ENCODE data around the gene CARNS1.
A peak's percentile ranks its signal among the peaks of the same experiment; 100 is the strongest.

The CARNS1 gene

DNA sequence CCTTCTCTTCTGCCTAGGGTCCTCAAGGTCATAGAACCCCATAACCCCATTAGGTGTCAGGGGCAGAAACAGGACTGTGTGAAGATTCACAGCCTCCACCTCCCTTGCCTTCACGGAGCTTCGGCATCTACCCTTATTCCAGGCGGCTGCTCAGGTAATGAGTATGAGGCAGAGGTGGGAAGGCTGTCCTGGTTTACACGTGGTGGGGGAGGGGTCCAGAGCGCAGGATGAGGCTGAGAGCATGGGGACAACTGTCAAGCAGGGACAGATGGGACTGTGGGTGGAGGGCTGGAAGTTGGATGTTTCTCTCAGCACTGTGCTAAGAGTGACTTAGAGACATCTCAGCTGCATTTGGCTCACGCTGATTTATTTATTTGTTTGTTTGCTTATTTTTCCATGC is 28.0 kb upstream of the CARNS1 start:
- TF ChIP-seq, protein P1, sequence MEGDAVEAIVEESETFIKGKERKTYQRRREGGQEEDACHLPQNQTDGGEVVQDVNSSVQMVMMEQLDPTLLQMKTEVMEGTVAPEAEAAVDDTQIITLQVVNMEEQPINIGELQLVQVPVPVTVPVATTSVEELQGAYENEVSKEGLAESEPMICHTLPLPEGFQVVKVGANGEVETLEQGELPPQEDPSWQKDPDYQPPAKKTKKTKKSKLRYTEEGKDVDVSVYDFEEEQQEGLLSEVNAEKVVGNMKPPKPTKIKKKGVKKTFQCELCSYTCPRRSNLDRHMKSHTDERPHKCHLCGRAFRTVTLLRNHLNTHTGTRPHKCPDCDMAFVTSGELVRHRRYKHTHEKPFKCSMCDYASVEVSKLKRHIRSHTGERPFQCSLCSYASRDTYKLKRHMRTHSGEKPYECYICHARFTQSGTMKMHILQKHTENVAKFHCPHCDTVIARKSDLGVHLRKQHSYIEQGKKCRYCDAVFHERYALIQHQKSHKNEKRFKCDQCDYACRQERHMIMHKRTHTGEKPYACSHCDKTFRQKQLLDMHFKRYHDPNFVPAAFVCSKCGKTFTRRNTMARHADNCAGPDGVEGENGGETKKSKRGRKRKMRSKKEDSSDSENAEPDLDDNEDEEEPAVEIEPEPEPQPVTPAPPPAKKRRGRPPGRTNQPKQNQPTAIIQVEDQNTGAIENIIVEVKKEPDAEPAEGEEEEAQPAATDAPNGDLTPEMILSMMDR (IDR thresholded peaks at IDR 0.05): no peak
- Histone ChIP-seq H3K27ac (no peak overlapping the region), H3K4me1 (ENCODE audit: control insufficient read depth in 1 of 2, insufficient read depth in 1 of 2, low read depth in 1 of 2, low read length in 1 of 2) (peaks cover 21 to 22% of the 10 kb centered on the region in 2 experiments), H3K36me3 (no peaks in the 10 kb centered on the region), H3K4me3 (ENCODE audit: low read depth in 1 of 2, low read length in 1 of 2) (no peak overlapping the region), H3K27me3 (peaks cover 4% of the 10 kb centered on the region), H3K9me3 (no peaks in the 10 kb centered on the region)

DNA sequence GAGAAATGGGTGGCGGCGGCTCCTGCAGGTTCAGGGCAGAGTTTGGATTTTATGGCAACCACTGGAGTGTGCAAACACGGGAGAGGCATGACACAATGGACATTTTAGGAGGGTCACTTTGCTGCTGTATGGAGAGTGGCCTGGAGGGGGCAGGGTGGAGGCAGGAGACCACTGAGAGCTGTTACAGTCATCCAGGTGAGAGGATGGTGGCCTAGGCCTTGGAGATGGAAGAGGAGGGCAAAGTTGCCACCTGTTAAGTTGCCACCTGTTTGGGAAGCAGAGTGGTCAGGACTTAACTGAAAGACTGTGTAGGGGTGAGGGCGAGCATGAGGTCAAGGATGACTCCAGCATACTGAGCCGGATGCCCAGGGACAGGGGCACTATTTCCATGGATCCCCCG is 26.0 kb upstream of the CARNS1 start:
- Histone ChIP-seq H3K36me3 (peaks cover 4% of the 10 kb centered on the region), H3K9me3 (no peaks in the 10 kb centered on the region), H3K4me1 (ENCODE audit: control insufficient read depth in 1 of 2, insufficient read depth in 1 of 2, low read depth in 1 of 2, low read length in 1 of 2) (peaks cover 21 to 28% of the 10 kb centered on the region in 2 experiments), H3K27ac (no peak overlapping the region), H3K27me3 (peaks cover 4% of the 10 kb centered on the region), H3K4me3 (ENCODE audit: low read depth in 1 of 2, low read length in 1 of 2) (no peak overlapping the region)
- TF ChIP-seq, protein P1 (IDR thresholded peaks at IDR 0.05): peak; percentile 55

DNA sequence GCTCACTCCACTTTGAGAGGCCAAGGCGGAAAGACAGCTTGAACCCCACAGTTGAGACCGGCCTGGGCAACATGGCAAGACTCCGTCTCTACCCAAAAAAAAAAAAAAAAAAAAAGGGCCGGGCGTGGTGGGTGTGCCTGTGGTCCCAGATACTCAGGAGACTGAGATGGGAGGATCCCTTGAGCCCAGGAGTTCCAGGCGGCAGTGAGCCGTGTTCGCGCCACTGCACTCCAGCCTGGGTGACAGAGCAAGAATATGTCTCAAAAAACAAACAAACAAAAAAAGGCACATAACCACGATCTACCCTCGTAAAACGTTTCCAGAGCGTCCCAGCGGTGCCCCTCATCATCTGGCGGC is 24.6 kb upstream of the CARNS1 start:
- TF ChIP-seq, protein P1 (IDR thresholded peaks at IDR 0.05): no peak
- Histone ChIP-seq H3K4me3 (ENCODE audit: low read depth in 1 of 2, low read length in 1 of 2) (peak overlapping the region; percentile 82 to 96), H3K36me3 (peaks cover 13% of the 10 kb centered on the region), H3K27me3 (peaks cover 4% of the 10 kb centered on the region), H3K9me3 (no peaks in the 10 kb centered on the region), H3K4me1 (ENCODE audit: control insufficient read depth in 1 of 2, insufficient read depth in 1 of 2, low read depth in 1 of 2, low read length in 1 of 2) (peaks cover 21 to 28% of the 10 kb centered on the region in 2 experiments), H3K27ac (peak overlapping the region; percentile 80)

DNA sequence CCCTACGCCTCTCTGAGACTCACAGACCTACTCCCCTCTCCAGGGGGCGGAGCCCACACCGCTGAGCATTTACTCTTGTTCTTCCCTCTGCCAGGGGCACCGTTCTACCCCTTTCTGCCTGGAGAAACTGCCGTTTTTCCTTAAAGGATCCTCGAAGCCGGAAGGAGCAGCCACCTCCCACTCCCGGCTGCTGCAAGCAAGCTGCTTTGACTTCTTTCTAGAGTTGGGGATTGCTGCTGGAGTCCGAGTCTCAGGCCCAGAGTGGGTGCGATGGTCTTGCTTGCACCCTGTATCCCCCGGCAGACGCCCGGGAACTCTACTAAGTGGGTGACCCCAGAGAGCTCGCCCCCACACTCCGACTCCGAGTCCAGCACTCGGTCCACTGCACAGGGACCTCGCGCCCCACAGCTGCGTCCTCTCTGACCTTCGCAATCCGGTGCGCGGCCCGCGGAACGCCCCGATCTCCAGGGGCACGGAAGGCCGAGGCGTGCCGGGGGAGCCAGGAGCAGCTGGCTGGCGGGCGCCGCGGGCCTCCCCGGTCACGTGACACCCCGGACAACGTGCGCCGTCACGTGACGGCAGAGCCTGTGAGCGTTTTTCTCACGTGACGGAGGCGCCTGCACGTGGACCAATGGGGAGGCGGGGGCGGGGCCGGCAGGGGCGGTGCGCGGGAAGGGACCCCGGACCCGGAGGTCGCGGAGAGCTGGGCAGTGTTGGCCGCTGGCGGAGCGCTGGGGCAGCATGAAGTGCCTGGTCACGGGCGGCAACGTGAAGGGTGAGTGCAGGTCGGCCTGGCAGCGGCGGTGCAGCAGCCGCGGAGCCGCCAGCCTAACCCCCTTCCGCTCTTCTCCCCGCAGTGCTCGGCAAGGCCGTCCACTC is 23.9 kb upstream of the CARNS1 start, which contains the start of gene RAD9A:
Gene RAD9A, plus strand, starts transcription at position 683 of the 879 bp plus-strand sequence. Its CDS starts 59 bp downstream, at position 742.
- Histone ChIP-seq H3K4me3 (ENCODE audit: low read depth in 1 of 2, low read length in 1 of 2) (peak within 1 kb of the TSS; percentile 82 to 96), H3K9me3 (no peaks in the 10 kb centered on the region), H3K4me1 (ENCODE audit: control insufficient read depth in 1 of 2, insufficient read depth in 1 of 2, low read depth in 1 of 2, low read length in 1 of 2) (peaks cover 24 to 29% of the 10 kb centered on the region in 2 experiments), H3K27ac (peak within 1 kb of the TSS; percentile 80), H3K36me3 (peaks cover 19% of the 10 kb centered on the region), H3K27me3 (peaks cover 4% of the 10 kb centered on the region)
- TF ChIP-seq, protein P1 (IDR thresholded peaks at IDR 0.05): no peak

DNA sequence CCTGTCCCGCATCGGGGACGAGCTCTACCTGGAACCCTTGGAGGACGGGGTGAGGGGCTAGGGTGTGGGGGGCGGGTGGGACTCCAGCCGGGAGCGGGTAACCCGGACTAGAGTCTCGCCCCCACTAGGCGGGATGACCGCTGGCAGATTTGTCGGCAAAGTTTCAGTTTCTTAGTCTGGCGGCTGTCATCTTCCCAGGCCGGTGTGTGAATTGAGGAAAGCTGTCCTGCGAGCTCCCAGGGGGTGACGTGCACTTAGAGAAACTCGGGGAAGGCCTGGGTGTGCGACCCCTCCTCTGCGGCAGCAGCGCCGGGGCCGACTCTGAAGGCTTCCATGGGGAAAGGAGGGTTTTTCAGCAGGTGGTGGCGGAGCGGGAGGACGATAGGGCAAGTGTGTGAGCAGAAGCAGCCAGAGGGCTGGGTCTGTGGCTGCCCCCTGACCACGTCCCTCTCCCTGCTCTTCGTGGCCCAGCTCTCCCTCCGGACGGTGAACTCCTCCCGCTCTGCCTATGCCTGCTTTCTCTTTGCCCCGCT is 23.2 kb upstream of the CARNS1 start:
- peaks cover 30 to 31% of the 10 kb centered on the region in 2 experiments for H3K4me1 ChIP-seq (ENCODE audit: control insufficient read depth in 1 of 2, insufficient read depth in 1 of 2, low read depth in 1 of 2, low read length in 1 of 2)
- H3K4me3 ChIP-seq (ENCODE audit: low read depth in 1 of 2, low read length in 1 of 2): peak overlapping the region; percentile 82 to 96
- TF ChIP-seq, protein P1 (IDR thresholded peaks at IDR 0.05): no peak
- peak overlapping the region; percentile 80 for H3K27ac ChIP-seq
- H3K9me3 ChIP-seq: no peaks in the 10 kb centered on the region
- peaks cover 26% of the 10 kb centered on the region for H3K36me3 ChIP-seq
- no peaks in the 10 kb centered on the region for H3K27me3 ChIP-seq
